SK-N-SH (cell line): ENCODE measurements around the gene EDEM2.

ENCODE experiments used
- CTCF ChIP-seq: fragments of 200-600 bp; sonication (generic); IDR thresholded peaks from 2 replicates; pipeline ENCODE4 v1.6.1; 2017; ENCODE audit warnings: antibody characterized with exemption, mild to moderate bottlenecking, moderate library complexity
- TF ChIP-seq, protein P1 (sequence below): IDR thresholded peaks from 2 replicates; pipeline ENCODE4 v1.4.0; 2012; ENCODE audit warnings: low read depth, borderline replicate concordance

DNA sequence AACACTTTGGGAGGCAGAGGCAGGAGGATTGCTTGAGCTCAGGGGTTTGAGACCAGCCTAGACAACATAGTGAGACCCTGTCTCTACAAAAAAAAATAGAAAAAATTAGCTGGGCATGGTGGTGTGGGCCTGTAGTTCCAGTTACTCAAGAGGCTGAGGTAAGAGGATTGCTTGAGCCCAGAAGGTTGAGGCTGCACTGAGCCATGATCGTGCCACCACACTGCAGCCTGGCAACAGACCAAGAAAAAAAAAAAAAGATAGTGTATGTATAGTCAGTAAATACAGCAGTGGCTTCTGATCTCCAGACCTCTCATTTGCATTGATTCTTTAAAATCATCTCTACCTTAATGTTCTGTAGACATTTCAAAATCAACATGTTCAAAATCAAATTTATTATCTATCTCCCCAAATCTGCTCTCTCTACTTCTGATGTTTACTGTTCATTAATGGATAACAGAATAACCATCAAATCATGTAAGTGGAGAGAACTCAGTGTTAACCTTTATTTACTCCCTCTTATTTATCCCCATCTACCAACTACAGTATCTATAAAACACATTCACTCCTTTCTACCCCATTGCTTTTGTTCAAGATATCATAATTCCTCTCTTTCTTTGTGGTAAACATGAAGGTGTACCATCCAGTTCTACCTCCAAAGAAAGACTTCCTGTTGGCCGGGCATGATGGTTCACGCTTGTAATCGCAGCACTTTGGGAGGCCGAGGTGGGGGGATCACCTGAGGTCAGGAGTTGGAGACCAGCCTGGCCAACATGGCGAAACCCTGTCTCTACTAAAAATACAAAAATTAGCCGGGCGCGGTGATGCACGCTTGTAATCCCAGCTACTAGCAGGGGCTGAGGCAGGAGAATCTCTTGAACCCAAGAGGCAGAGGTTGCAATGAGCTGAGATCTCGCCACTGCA is 32.4 kb upstream of the EDEM2 start:
- no peak for TF ChIP-seq CTCF
- TF ChIP-seq, protein P1, sequence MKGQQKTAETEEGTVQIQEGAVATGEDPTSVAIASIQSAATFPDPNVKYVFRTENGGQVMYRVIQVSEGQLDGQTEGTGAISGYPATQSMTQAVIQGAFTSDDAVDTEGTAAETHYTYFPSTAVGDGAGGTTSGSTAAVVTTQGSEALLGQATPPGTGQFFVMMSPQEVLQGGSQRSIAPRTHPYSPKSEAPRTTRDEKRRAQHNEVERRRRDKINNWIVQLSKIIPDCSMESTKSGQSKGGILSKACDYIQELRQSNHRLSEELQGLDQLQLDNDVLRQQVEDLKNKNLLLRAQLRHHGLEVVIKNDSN, result no peak
